Measurements from ENCODE around the gene PALM. TPM values are rescaled to one million over a fixed set of nuclear protein-coding genes. Genes with fewer than 3 reads are reported as not detected.

PALM gene
- total and polyA plus RNA-seq, 10 of the 15 experiments (the other 5 are each of a cell fraction or from before 2014, with no cell fraction given): 0.09 to 0.95 (median 0.23) TPM; not detected in 2

DNA sequence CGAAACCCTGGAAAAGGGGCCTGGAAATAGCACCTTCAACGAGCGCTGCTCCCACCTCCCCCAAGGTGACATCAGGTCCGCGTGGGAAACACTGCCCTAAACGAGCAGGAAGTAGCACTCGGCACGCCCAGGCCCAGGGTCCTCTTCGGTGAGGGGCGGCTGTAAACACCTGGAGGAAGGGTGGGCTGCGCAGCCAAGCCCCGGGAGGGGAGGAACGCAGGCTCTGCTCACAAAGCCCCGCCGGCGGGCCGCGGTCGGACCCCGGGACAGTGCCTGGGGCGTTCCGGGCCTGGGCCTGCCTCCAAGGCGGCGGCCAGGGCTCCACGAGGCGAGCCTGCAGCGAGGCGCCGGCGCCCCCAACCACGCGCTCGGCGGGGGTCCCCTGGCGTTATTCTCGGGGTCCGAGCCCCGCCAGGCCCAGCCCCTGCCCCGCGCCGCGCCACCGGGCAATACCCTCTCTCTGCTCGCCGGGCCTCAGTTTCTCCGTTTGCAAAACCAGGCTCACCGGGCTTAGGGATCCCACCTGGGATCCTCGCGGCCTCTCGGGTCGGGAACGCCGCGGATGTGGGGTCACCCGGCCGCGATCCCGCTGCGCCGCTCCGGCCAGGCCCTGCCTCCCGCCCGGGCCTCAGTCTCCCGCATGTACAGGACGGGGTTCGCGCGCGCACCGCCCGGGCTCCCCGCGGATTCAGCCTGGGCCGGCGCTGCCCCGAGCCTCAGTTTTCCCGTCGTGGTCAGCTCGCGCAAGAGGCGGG is 46.4 kb upstream of the PALM start (continued):
- TF ChIP-seq, protein P1, sequence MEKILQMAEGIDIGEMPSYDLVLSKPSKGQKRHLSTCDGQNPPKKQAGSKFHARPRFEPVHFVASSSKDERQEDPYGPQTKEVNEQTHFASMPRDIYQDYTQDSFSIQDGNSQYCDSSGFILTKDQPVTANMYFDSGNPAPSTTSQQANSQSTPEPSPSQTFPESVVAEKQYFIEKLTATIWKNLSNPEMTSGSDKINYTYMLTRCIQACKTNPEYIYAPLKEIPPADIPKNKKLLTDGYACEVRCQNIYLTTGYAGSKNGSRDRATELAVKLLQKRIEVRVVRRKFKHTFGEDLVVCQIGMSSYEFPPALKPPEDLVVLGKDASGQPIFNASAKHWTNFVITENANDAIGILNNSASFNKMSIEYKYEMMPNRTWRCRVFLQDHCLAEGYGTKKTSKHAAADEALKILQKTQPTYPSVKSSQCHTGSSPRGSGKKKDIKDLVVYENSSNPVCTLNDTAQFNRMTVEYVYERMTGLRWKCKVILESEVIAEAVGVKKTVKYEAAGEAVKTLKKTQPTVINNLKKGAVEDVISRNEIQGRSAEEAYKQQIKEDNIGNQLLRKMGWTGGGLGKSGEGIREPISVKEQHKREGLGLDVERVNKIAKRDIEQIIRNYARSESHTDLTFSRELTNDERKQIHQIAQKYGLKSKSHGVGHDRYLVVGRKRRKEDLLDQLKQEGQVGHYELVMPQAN (conservative IDR thresholded peaks at IDR 0.05): 0 out of 2 replicates have a peak, but pooled peaks have one; percentile 56
- no peak for TF ChIP-seq GABPA (IDR thresholded peaks at IDR 0.05; ENCODE audit: low read depth)
- TF ChIP-seq, protein P2, sequence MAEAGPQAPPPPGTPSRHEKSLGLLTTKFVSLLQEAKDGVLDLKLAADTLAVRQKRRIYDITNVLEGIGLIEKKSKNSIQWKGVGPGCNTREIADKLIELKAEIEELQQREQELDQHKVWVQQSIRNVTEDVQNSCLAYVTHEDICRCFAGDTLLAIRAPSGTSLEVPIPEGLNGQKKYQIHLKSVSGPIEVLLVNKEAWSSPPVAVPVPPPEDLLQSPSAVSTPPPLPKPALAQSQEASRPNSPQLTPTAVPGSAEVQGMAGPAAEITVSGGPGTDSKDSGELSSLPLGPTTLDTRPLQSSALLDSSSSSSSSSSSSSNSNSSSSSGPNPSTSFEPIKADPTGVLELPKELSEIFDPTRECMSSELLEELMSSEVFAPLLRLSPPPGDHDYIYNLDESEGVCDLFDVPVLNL (IDR thresholded peaks at IDR 0.05; ENCODE audit: low read depth, low read length): no peak
- TF ChIP-seq ASH2L (IDR thresholded peaks at IDR 0.05; ENCODE audit: borderline replicate concordance, low read depth): no peak
- 0 out of 2 replicates have a peak, but pooled peaks have one; percentile 48 for TF ChIP-seq GATAD2B (conservative IDR thresholded peaks at IDR 0.05; ENCODE audit: low read depth)
- no peak for TF ChIP-seq STAT1 (conservative IDR thresholded peaks at IDR 0.05)
- TF ChIP-seq, protein P3, sequence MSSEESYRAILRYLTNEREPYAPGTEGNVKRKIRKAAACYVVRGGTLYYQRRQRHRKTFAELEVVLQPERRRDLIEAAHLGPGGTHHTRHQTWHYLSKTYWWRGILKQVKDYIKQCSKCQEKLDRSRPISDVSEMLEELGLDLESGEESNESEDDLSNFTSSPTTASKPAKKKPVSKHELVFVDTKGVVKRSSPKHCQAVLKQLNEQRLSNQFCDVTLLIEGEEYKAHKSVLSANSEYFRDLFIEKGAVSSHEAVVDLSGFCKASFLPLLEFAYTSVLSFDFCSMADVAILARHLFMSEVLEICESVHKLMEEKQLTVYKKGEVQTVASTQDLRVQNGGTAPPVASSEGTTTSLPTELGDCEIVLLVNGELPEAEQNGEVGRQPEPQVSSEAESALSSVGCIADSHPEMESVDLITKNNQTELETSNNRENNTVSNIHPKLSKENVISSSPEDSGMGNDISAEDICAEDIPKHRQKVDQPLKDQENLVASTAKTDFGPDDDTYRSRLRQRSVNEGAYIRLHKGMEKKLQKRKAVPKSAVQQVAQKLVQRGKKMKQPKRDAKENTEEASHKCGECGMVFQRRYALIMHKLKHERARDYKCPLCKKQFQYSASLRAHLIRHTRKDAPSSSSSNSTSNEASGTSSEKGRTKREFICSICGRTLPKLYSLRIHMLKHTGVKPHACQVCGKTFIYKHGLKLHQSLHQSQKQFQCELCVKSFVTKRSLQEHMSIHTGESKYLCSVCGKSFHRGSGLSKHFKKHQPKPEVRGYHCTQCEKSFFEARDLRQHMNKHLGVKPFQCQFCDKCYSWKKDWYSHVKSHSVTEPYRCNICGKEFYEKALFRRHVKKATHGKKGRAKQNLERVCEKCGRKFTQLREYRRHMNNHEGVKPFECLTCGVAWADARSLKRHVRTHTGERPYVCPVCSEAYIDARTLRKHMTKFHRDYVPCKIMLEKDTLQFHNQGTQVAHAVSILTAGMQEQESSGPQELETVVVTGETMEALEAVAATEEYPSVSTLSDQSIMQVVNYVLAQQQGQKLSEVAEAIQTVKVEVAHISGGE (CRISPR knock-in tag; IDR thresholded peaks at IDR 0.05): no peak
- no peak for TF ChIP-seq SUPT20H (IDR thresholded peaks at IDR 0.05; ENCODE audit: borderline replicate concordance, control insufficient read depth, low read depth, low read length)
- TF ChIP-seq POLR2A (IDR thresholded peaks at IDR 0.05; ENCODE audit: low read depth, low read length): peak; percentile 84
- TF ChIP-seq BMI1 (IDR thresholded peaks at IDR 0.05; ENCODE audit: borderline replicate concordance): no peak
- peak; percentile 74 for TF ChIP-seq SIN3A (IDR thresholded peaks at IDR 0.05; ENCODE audit: low read depth, low read length)
- 0 out of 2 replicates have a peak, but pooled peaks have one; percentile 14 for TF ChIP-seq YY1 (IDR thresholded peaks at IDR 0.05; ENCODE audit: low read depth, low read length)
- TF ChIP-seq, protein P4, sequence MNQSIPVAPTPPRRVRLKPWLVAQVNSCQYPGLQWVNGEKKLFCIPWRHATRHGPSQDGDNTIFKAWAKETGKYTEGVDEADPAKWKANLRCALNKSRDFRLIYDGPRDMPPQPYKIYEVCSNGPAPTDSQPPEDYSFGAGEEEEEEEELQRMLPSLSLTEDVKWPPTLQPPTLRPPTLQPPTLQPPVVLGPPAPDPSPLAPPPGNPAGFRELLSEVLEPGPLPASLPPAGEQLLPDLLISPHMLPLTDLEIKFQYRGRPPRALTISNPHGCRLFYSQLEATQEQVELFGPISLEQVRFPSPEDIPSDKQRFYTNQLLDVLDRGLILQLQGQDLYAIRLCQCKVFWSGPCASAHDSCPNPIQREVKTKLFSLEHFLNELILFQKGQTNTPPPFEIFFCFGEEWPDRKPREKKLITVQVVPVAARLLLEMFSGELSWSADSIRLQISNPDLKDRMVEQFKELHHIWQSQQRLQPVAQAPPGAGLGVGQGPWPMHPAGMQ (IDR thresholded peaks at IDR 0.05; ENCODE audit: borderline replicate concordance): no peak
- TF ChIP-seq CREB1 (IDR thresholded peaks at IDR 0.05; ENCODE audit: low read depth): no peak; the same call in 1 of the 2 replicates
- no peak; the same call in 1 of the 2 replicates for TF ChIP-seq DPF2 (IDR thresholded peaks at IDR 0.05)
- 0 out of 4 replicates have a peak, but pooled peaks of 1 of the 2 experiments have one; percentile 9 for TF ChIP-seq ETV6 (conservative IDR thresholded peaks at IDR 0.05 in 1 of 2, IDR thresholded peaks at IDR 0.05 in 1 of 2; ENCODE audit: borderline replicate concordance in 1 of 2, low read depth in 1 of 2)
- TF ChIP-seq TARDBP (IDR thresholded peaks at IDR 0.05; ENCODE audit: borderline replicate concordance): no peak
- no peak for TF ChIP-seq SREBF1 (IDR thresholded peaks at IDR 0.05; ENCODE audit: low read length)
- TF ChIP-seq RELA (IDR thresholded peaks at IDR 0.05; ENCODE audit: borderline replicate concordance, partially characterized antibody): no peak
- TF ChIP-seq SRF (IDR thresholded peaks at IDR 0.05; ENCODE audit: low read depth in 2 of 2, low read length in 2 of 2): no peak; a peak in 1 of 4 replicates
- TF ChIP-seq CBFB (IDR thresholded peaks at IDR 0.05; ENCODE audit: low read depth): no peak
- no peak for TF ChIP-seq STAT3 (IDR thresholded peaks at IDR 0.05; ENCODE audit: low read depth, low read length)
- no peak for TF ChIP-seq SIX5 (IDR thresholded peaks at IDR 0.05; ENCODE audit: low read depth, low read length, severe bottlenecking)
